KOPT-K1 (cell line): Measurements from ENCODE around the gene STRA8.

ENCODE experiments used
- H3K27ac ChIP-seq: fragments of 200-600 bp; sonication (generic); 2 replicates; pipeline ENCODE4 v1.5.1; 2016; ENCODE audit warnings: antibody characterized with exemption, mild to moderate bottlenecking, low read depth, low read length; ENCODE audit not compliant: poor library complexity, severe bottlenecking
- H3K36me3 ChIP-seq: fragments of 200-600 bp; sonication (generic); 2 replicates; pipeline ENCODE4 v1.5.1; 2017; ENCODE audit warnings: antibody characterized with exemption, mild to moderate bottlenecking, low read length, moderate library complexity; ENCODE audit not compliant: insufficient read depth
- H3K9me3 ChIP-seq: fragments of 200-600 bp; sonication (generic); 2 replicates; pipeline ENCODE4 v1.5.1; 2017; ENCODE audit warnings: antibody characterized with exemption, low read length, mild to moderate bottlenecking; ENCODE audit not compliant: insufficient read depth, poor library complexity, severe bottlenecking

Gene STRA8

DNA sequence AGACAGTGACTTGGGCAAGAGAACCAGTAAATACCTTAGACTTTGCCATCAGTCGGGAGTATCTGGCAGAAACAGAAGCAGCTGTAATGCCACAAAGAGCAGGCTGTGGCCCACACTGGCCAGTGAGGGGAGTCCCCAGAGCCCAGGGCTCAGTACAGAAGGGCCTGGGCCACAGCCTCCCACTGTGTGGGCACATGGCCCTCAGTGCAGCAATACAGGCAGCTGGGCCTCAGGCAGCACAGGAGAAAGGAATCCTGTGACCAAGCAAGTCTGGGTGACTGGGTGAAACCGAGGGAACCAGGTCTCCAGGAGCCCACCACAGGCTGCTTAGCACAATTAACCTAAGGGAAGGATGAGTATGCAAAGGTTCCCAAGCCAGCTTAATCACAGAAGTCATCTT lies 36.3 kb upstream of the STRA8 start:
- Histone ChIP-seq H3K9me3 (no peaks in the 10 kb centered on the region), H3K27ac (no peak overlapping the region), H3K36me3 (peaks cover 57% of the 10 kb centered on the region; the same call in 1 of the 2 replicates)

- Histone ChIP-seq H3K36me3 (peaks cover 54% of the 10 kb centered on the region; the same call in 1 of the 2 replicates), H3K9me3 (no peaks in the 10 kb centered on the region), H3K27ac (no peak overlapping the region)
Observed at GRCh38 chr7:135197906-135198655, 35.6 kb upstream of the STRA8 start.

DNA sequence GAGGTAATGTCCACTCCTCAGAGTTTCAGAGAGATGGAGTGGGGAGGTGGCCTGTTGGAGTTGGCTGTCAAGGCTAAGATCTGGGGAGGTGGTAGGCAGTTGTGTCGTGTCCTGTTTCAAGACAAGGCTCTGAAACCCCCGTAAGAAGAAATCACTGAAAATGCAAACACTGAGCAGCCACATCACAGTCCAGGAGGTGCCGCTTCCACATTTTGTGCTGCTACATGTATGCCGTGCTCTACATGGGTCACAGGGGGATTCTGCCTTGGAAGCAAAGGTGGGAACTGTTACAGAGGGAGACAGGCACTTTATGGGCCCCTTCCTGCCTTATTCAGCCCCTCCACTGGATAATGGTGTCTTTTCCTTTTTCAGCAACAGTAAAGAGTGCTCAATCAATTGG lies 34.2 kb upstream of the STRA8 start:
- peaks cover 53% of the 10 kb centered on the region; the same call in 1 of the 2 replicates for H3K36me3 ChIP-seq
- no peaks in the 10 kb centered on the region for H3K9me3 ChIP-seq
- H3K27ac ChIP-seq, result no peak overlapping the region

GRCh38 chr7:135200821-135201331 lies 32.8 kb upstream of the STRA8 start:
- Histone ChIP-seq H3K9me3 (no peaks in the 10 kb centered on the region), H3K36me3 (peaks cover 57% of the 10 kb centered on the region; the same call in 1 of the 2 replicates), H3K27ac (no peak overlapping the region)

- Histone ChIP-seq H3K36me3 (peaks cover 53% of the 10 kb centered on the region; the same call in 1 of the 2 replicates), H3K9me3 (no peaks in the 10 kb centered on the region), H3K27ac (no peak overlapping the region)
Observed at GRCh38 chr7:135201350-135201749, 32.3 kb upstream of the STRA8 start.

DNA sequence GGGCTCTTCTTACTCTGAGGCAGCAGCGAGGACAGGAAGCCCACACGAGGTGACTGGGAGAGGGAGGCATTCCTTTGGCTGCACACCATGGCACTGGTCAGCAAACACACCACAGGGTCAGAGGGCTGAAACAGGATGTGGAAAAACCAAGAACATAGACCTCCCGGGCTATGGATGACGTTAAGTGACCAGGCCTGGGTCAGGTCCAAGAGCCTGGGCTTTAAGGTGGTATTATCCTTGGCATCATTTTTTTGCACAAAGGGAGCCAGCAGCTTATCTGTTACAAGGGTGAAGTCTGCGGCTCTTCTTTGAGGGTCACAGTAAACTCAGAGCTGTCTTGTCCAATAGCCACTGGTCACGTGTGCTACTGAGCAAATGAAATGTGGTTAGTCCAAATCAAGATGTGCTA lies 29.3 kb upstream of the STRA8 start:
- Histone ChIP-seq H3K36me3 (peaks cover 37% of the 10 kb centered on the region; the same call in 1 of the 2 replicates), H3K27ac (no peak overlapping the region)

DNA sequence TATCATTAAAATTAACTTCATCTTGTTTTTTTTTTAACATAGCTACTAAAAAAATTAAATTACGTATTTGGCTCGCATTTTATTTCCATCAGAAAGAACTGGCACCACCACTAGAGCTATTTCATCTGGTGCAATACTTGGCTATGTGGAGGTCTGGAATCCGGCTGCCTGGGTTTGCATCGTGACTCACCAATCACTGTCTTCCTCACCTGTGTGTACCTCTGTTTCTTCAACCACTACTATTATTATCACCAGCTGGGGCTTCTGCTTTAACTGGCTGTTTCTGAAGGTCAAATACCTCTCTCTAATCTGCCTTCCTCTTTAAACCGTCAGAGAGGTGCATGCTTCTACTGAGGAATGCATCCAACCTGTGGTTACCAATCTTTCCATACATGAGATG lies 28.8 kb upstream of the STRA8 start:
- Histone ChIP-seq H3K27ac (no peak overlapping the region), H3K36me3 (peaks cover 37% of the 10 kb centered on the region; the same call in 1 of the 2 replicates), H3K9me3 (no peaks in the 10 kb centered on the region)

More for the DNA sequence above, 29.3 kb upstream of the STRA8 start:
- H3K9me3 ChIP-seq, result no peaks in the 10 kb centered on the region

DNA sequence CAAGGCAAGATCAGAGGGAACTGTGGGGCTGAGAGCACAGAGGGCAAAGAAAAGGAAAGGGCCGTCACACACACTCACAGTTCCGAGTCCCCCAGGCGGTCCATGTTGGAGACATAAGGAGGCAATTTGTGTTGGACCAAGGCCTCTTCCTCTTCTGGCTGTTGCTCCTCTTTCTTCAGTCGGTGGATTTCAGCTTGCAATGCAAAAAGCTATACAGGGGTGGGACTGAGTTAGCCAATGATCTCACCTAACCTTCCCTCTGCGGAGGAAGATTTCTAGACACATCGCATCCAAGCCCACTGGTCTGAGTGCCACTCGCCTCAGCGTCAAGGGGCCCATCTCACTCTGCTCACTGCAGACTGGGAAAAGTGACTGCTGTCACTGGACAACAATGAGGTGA lies 27.8 kb upstream of the STRA8 start:
- Histone ChIP-seq H3K27ac (no peak overlapping the region), H3K9me3 (no peaks in the 10 kb centered on the region), H3K36me3 (peaks cover 30% of the 10 kb centered on the region; the same call in 1 of the 2 replicates)

- Histone ChIP-seq H3K9me3 (no peaks in the 10 kb centered on the region), H3K36me3 (peaks cover 19% of the 10 kb centered on the region; the same call in 1 of the 2 replicates), H3K27ac (no peak overlapping the region)
Observed at GRCh38 chr7:135206941-135207391, 26.7 kb upstream of the STRA8 start.

DNA sequence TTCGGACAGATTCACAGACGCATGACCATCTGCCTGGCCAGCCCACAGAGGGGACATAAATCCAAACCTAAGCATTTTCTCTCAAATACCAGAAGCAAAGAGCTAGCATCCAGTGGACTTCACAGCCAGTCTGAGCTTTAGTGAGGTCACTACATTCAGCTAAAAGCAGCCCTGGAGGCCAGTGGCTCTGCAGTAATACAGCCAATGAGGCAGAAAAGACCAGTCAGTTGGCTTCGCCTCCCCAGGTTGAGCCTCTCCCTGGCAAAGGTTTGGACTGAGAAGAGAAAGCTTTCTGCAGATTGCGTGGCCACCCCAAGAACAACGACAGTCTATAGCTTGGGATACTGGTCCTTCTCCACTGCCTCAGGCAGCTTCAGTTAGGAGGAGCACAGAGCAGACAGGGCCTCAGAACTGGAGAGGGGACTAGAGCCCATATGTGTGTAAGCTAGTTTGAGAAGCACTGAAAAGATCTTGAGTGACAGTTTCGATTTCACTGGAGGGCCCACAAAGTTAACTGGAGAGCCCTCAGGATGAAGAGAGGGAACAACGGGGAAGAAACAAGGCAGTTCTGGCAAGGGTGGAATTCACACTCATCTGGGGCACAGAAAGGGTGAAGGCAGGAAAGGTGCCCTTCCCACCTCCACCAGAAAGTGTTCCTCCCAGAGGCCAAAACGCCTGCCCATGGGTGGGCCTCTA lies 26.1 kb upstream of the STRA8 start:
- H3K27ac ChIP-seq, result no peak overlapping the region
- H3K36me3 ChIP-seq, result 0 out of 2 replicates have a peak, but pooled peaks cover 15% of the 10 kb centered on the region
- H3K9me3 ChIP-seq, result no peaks in the 10 kb centered on the region

DNA sequence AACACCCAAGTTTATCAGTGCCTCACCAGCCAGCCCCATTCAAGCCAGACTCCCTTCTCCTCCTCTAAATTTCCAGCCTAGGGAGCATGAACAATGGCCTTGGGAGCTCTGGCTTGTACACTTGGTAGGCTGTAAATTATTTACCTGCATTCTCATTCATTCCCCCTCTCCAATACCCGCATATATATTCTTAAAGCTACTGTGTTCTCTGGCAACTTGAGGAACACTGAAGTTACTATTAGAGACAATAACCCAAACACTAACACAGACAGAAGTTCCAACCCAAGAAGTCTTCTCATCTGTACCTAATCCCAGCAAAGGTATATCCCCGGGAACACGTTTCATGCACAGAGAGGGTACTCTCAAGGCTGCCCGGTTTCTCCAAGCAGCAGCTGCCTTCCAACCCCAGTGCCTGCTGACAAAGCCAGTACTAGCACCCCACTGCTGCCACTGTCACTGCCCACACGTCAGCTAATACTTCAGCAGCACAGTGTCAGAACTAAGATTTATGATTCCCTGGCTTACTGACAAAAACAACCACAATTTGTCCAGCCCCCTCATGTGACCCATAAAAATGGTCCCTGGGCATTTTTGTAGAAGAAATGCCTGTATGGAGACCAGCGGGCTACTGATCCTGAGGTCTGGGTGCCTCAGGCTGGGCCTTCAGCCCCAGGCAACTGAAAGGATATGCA lies 25.4 kb upstream of the STRA8 start:
- Histone ChIP-seq H3K36me3 (0 out of 2 replicates have a peak, but pooled peaks cover 15% of the 10 kb centered on the region), H3K27ac (no peak overlapping the region), H3K9me3 (no peaks in the 10 kb centered on the region)

DNA sequence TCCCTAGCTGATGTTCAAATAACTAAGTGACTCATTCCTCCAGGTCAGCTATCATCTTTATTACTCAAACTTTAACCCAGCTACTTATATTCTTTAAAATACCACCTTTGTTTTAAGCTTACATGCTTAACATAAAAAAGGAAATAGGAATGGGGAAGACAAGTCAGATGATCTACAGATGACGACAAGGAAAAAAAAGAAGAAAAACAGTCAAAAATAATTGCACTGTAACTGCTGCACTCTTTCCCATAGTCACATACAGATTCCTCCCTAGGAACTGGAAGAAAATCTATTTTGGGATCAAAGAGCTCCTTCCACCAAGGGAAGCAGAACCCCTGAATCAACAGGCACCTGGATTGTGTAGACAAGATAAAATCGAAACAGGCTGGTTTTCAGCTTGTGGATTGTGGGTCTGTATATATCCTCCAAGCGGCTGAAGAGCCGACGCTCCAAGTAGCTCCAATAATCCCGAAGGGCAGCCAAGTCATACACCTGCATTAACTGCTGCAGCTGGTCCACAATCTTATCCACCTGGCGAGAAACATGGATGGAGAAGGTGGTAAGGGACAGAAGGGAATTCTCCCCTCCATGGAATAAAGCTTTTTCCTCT lies 24.3 kb upstream of the STRA8 start:
- Histone ChIP-seq H3K36me3 (0 out of 2 replicates have a peak, but pooled peaks cover 6% of the 10 kb centered on the region), H3K9me3 (no peaks in the 10 kb centered on the region), H3K27ac (no peak overlapping the region)

GRCh38 chr7:135210888-135211178 lies 22.8 kb upstream of the STRA8 start:
- no peaks in the 10 kb centered on the region for H3K36me3 ChIP-seq
- no peaks in the 10 kb centered on the region for H3K9me3 ChIP-seq
- peak overlapping the region; percentile 40 for H3K27ac ChIP-seq

- Histone ChIP-seq H3K36me3 (no peaks in the 10 kb centered on the region), H3K9me3 (no peaks in the 10 kb centered on the region), H3K27ac (peak within 1 kb of the TSS; percentile 47)
Observed at GRCh38 chr7:135211179-135211945, 22.3 kb upstream of the STRA8 start, which contains the start of gene WDR91. WDR91 (minus strand) TSS chr7:135211526; CDS start chr7:135211502, 24 bp downstream.
